ENCODE data around the gene SPHKAP. TPM values are rescaled to one million over a fixed set of nuclear protein-coding genes. Genes with fewer than 3 reads are reported as not detected.

SPHKAP gene, protein sequence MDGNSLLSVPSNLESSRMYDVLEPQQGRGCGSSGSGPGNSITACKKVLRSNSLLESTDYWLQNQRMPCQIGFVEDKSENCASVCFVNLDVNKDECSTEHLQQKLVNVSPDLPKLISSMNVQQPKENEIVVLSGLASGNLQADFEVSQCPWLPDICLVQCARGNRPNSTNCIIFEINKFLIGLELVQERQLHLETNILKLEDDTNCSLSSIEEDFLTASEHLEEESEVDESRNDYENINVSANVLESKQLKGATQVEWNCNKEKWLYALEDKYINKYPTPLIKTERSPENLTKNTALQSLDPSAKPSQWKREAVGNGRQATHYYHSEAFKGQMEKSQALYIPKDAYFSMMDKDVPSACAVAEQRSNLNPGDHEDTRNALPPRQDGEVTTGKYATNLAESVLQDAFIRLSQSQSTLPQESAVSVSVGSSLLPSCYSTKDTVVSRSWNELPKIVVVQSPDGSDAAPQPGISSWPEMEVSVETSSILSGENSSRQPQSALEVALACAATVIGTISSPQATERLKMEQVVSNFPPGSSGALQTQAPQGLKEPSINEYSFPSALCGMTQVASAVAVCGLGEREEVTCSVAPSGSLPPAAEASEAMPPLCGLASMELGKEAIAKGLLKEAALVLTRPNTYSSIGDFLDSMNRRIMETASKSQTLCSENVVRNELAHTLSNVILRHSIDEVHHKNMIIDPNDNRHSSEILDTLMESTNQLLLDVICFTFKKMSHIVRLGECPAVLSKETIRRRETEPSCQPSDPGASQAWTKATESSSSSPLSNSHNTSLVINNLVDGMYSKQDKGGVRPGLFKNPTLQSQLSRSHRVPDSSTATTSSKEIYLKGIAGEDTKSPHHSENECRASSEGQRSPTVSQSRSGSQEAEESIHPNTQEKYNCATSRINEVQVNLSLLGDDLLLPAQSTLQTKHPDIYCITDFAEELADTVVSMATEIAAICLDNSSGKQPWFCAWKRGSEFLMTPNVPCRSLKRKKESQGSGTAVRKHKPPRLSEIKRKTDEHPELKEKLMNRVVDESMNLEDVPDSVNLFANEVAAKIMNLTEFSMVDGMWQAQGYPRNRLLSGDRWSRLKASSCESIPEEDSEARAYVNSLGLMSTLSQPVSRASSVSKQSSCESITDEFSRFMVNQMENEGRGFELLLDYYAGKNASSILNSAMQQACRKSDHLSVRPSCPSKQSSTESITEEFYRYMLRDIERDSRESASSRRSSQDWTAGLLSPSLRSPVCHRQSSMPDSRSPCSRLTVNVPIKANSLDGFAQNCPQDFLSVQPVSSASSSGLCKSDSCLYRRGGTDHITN (N-terminal part only)
- not detected in 2 replicates for total RNA-seq

DNA sequence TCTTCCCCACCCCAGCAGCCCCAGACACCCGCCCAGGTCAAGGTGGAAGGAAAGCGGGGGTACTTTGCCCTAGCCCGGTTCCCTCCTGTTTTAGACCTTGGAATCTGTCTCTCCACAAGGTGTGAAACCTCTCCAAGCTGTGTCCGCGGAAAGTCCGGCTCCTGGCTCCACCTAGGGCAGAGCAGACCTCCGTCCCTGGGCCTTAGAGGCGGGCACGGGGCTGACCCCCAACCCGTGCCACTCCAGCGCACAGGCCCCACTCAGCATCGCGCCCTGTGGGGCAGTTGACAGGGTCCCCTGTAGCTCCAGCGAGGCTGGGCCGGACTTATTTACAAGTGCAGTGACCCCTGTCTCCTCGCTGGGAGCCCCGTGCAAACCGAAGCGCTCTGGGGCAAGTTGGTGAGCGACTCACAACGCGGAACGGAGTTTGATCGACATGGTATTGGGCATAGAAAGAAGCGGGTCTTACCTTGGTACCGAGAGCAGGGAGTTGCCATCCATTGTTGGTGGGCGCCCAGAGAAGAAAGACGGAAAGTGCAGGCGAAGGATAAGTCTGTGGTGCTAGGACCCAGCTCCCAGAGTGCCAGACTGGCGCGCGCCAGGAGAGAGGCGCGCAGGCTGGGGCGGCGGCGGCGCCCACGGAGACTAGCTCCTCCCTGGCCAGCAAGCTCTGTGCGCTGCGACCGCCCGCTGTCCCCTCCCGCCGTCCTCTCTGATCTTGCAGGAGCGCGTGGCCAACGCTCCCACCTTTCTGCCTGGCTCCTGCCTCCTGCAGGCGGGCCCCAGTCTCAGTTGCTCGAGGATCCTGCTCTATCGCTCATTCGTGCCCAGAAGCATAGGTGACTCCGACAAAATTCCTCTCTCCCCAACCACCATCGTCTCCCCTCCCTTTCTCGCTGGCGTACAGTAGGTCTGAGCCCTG lies at the start of gene SPHKAP:
Gene SPHKAP, minus strand, starts transcription at position 590 of the 922 bp plus-strand sequence. Its CDS starts 89 bp downstream, at position 501.

Measured in bronchus fibroblast of lung (primary cell).